Panc1 (cell line): ENCODE data around the gene KANK4. TPM values are rescaled to one million over a fixed set of nuclear protein-coding genes. Genes with fewer than 3 reads are reported as not detected.
"Not testable (repeated sequence)": the region's sequence is repeated elsewhere in the genome, so short reads cannot be mapped to it uniquely, and the experiment has no call there.

Experiments used
- ATAC-seq: fragments of 200-7000 bp; cut with Tn5 transposase; 2 replicates; pipeline ENCODE4 v1.9.1; 2020; ENCODE audit warnings: mild to moderate bottlenecking, moderate library complexity
- BruUV-seq: library from RNA; stranded (reverse); fragments of 400-500 nt; replicated peaks from 2 replicates; lab custom pipeline; 2021; lab: Mats Ljungman, UMichigan
- CTCF ChIA-PET: fragments of 300-600 bp; sonication (Branson Sonifier 250); formaldehyde crosslinking; loops from one replicate; lab custom pipeline; 2022; ENCODE audit warnings: antibody characterized with exemption; lab: Charles Lee
- POLR2A ChIA-PET: fragments of 300-600 bp; sonication (Branson Sonifier 250); formaldehyde crosslinking; loops from one replicate; lab custom pipeline; 2022; ENCODE audit warnings: antibody characterized with exemption; lab: Charles Lee
- DNase-seq: peaks from one replicate; pipeline ENCODE4 v3.0.0-alpha.2; 2010; ENCODE audit warnings: low read depth, low spot score
- H3K27ac ChIP-seq: 2 replicates; pipeline ENCODE4 v1.5.1; 2011; ENCODE audit warnings: mild to moderate bottlenecking, low read length, inconsistent platforms
- H3K27me3 ChIP-seq: fragments of 200-500 bp; sonication (Bioruptor generic); 2 replicates; pipeline ENCODE4 v1.6.0; 2014; ENCODE audit warnings: low read length, inconsistent platforms; ENCODE audit not compliant: control insufficient read depth, insufficient read depth
- H3K36me3 ChIP-seq: fragments of 200-500 bp; sonication (Bioruptor generic); 2 replicates; pipeline ENCODE4 v1.5.1; 2014; ENCODE audit warnings: inconsistent platforms, mild to moderate bottlenecking, low read length, moderate library complexity; ENCODE audit not compliant: control insufficient read depth, insufficient read depth
- H3K4me1 ChIP-seq: 2 replicates; pipeline ENCODE4 v1.5.1; 2011; ENCODE audit warnings: inconsistent platforms, mild to moderate bottlenecking, low read length, moderate library complexity; ENCODE audit not compliant: control insufficient read depth, insufficient read depth
- H3K4me3 ChIP-seq, 2 experiments: 2 replicates each; pipeline ENCODE4 v1.5.1; 2011 to 2012; ENCODE audit warnings: low read depth in 2 of 2, low read length in 2 of 2, mild to moderate bottlenecking in 2 of 2, inconsistent platforms in 1 of 2, moderate library complexity in 1 of 2
- H3K9me3 ChIP-seq: fragments of 200-500 bp; sonication (Bioruptor generic); 2 replicates; pipeline ENCODE4 v1.5.1; 2014; ENCODE audit warnings: low read depth, mild to moderate bottlenecking, inconsistent platforms, low read length, moderate library complexity; ENCODE audit not compliant: control insufficient read depth, insufficient read depth
- CTCF ChIP-seq: fragments of 450-650 bp; IDR thresholded peaks from 2 replicates; pipeline ENCODE4 v1.5.1; 2017; ENCODE audit warnings: mild to moderate bottlenecking
- POLR2AphosphoS5 ChIP-seq: IDR thresholded peaks from 2 replicates; pipeline ENCODE4 v1.6.1; 2012; ENCODE audit warnings: mild to moderate bottlenecking, low read depth, low read length, moderate library complexity
- REST ChIP-seq, 2 experiments: IDR thresholded peaks; 2 replicates each; pipeline ENCODE4 v1.6.1; 2011 to 2012; ENCODE audit warnings: low read depth in 2 of 2, control low read depth in 1 of 2, low read length in 1 of 2, mild to moderate bottlenecking in 1 of 2, moderate library complexity in 1 of 2; ENCODE audit not compliant: insufficient read depth in 1 of 2
- SIN3A ChIP-seq: IDR thresholded peaks from 2 replicates; pipeline ENCODE4 v1.6.1; 2012; ENCODE audit warnings: low read depth, mild to moderate bottlenecking, low read length, moderate library complexity, borderline replicate concordance; ENCODE audit not compliant: insufficient read depth
- TCF7L2 ChIP-seq: IDR thresholded peaks from 2 replicates; pipeline ENCODE4 v1.6.1; 2011; ENCODE audit warnings: mild to moderate bottlenecking, low read depth, low read length, inconsistent platforms
- in situ Hi-C: cut with HindIII; loops from 2 replicates; pipeline ENCODE4 v1.10.0; 2016; ENCODE audit warnings: low sequenced_read_pairs, low pct_unique_long_range_greater_than_20kb
- intact Hi-C: fragments of 100-400 bp; cut with micrococcal nuclease; formaldehyde crosslinking; loops from one replicate; pipeline ENCODE4 v1.10.0; 2022; ENCODE audit not compliant: unreplicated experiment
- total RNA-seq: library from RNA; stranded (reverse); gene quantifications from one replicate; pipeline ENCODE4 v1.2.1, GENCODE V29; 2021; ENCODE audit not compliant: unreplicated experiment

Gene KANK4
- total RNA-seq, 1 experiment from 2014 or later, result 0.18 TPM

- in situ Hi-C loops, result no loop called here
- DNase-seq, result no peak
- Histone ChIP-seq H3K27ac (no peak overlapping the region), H3K9me3 (no peaks in the 10 kb centered on the region), H3K4me3 (no peak overlapping the region), H3K4me1 (peaks cover 2% of the 10 kb centered on the region; the same call in 1 of the 2 replicates), H3K27me3 (no peaks in the 10 kb centered on the region), H3K36me3 (no peaks in the 10 kb centered on the region)
- TF ChIP-seq CTCF (no peak), POLR2AphosphoS5 (no peak), REST (IDR thresholded peaks at IDR 0.05; ENCODE audit: insufficient read depth in 1 of 2, low read depth in 2 of 2, low read length in 1 of 2) (no peak), TCF7L2 (no peak), SIN3A (no peak)
- ATAC-seq, result no peak
- BruUV-seq, result no TSS peak
- CTCF ChIA-PET, result no interaction called here
- POLR2A ChIA-PET, result no interaction called here
- intact Hi-C loops, result no loop called here
These were observed 77.7 kb downstream of the KANK4 start for GRCh38 chr1:62241371-62242131.

- H3K36me3 ChIP-seq, result no peaks in the 10 kb centered on the region
- peaks cover 2% of the 10 kb centered on the region; the same call in 1 of the 2 replicates for H3K4me1 ChIP-seq
- no peak for ATAC-seq
- H3K4me3 ChIP-seq, result no peak overlapping the region
- TF ChIP-seq SIN3A, result no peak
- no peaks in the 10 kb centered on the region for H3K9me3 ChIP-seq
- ChIA-PET CTCF (interaction anchor here (0.5 kb wide), 1 partner anchor 164 kb away, joined by 4 read pairs; no protein-coding TSS in a partner anchor), POLR2A (no interaction called here)
- no peak for DNase-seq
- no TSS peak for BruUV-seq
- intact Hi-C loops (no loop called here), in situ Hi-C loops (no loop called here)
- H3K27me3 ChIP-seq, result no peaks in the 10 kb centered on the region
- no peak overlapping the region for H3K27ac ChIP-seq
These were observed 78.4 kb downstream of the KANK4 start for GRCh38 chr1:62240651-62241370.

- H3K9me3 ChIP-seq, DNase-seq, H3K4me1 ChIP-seq, H3K36me3 ChIP-seq, in situ Hi-C loops, POLR2A ChIA-PET, BruUV-seq, H3K27me3 ChIP-seq, H3K27ac ChIP-seq, intact Hi-C loops, ATAC-seq, H3K4me3 ChIP-seq: not testable (repeated sequence)
- CTCF ChIA-PET, result interaction anchor here (0.5 kb wide), 1 partner anchor 165 kb away, joined by 4 read pairs; no protein-coding TSS in a partner anchor
These were observed 79.4 kb downstream of the KANK4 start for GRCh38 chr1:62239652-62240403.
